Breast epithelium (tissue), 3 donors: ENCODE data around the gene GSKIP.

ENCODE experiments used
- CTCF ChIP-seq, 3 donors: fragments of 450-650 bp; IDR thresholded peaks; one replicate each; pipeline ENCODE4 v1.5.1; 2016 to 2017; ENCODE audit warnings: antibody characterized with exemption in 3 of 3, mild to moderate bottlenecking in 3 of 3, moderate library complexity in 3 of 3
- POLR2A ChIP-seq: fragments of 450-650 bp; IDR thresholded peaks from one replicate; pipeline ENCODE4 v1.6.1; 2016; ENCODE audit warnings: antibody characterized with exemption, mild to moderate bottlenecking, moderate library complexity
- POLR2AphosphoS5 ChIP-seq, 3 donors: sonication (generic); formaldehyde crosslinking; IDR thresholded peaks; one replicate each; pipeline ENCODE4 v1.6.1; 2017; ENCODE audit warnings: antibody characterized with exemption in 3 of 3

GRCh38 chr14:96434040-96434439 lies 70.7 kb downstream of the GSKIP start:
- TF ChIP-seq POLR2AphosphoS5 (IDR thresholded peaks at IDR 0.05) = no peak
- no peak for TF ChIP-seq CTCF (IDR thresholded peaks at IDR 0.05)
- no peak for TF ChIP-seq POLR2A
